Measurements from ENCODE around the gene IRS1. TPM values are rescaled to one million over a fixed set of nuclear protein-coding genes. Genes with fewer than 3 reads are reported as not detected.
"Not testable (repeated sequence)": the region's sequence is repeated elsewhere in the genome, so short reads cannot be mapped to it uniquely, and the experiment has no call there.

IRS1 gene
- total RNA-seq, result 10 to 100 TPM; 12.4 to 14.0 TPM
- polyA plus RNA-seq (ENCODE audit: insufficient read length in 2 of 2), result 10 to 100 TPM; 15.7 to 19.0 TPM
- long read RNA-seq, donor 1, full-length matches to known transcripts, result 12 of 12 reads
- long read RNA-seq, donor 1, partial matches to known transcripts, result 0 of 12 reads
- long read RNA-seq, donor 1, other reads (novel, unspliced or antisense), result 0 of 12 reads
- long read RNA-seq, donor 2, full-length matches to known transcripts, result 9 of 9 reads
- long read RNA-seq, donor 2, partial matches to known transcripts, result 0 of 9 reads
- long read RNA-seq, donor 2, other reads (novel, unspliced or antisense), result 0 of 9 reads
- long read RNA-seq, donor 3, full-length matches to known transcripts, result 10 of 10 reads
- long read RNA-seq, donor 3, partial matches to known transcripts, result 0 of 10 reads
- long read RNA-seq, donor 3, other reads (novel, unspliced or antisense), result 0 of 10 reads
- long read RNA-seq, donor 4, full-length matches to known transcripts, result 21 of 27 reads
- long read RNA-seq, donor 4, partial matches to known transcripts, result 6 of 27 reads
- long read RNA-seq, donor 4, other reads (novel, unspliced or antisense), result 0 of 27 reads

GRCh38 chr2:226799211-226799975 is at the start of gene IRS1:
Gene IRS1 (minus strand): TSS chr2:226799820. CDS start chr2:226798738, 1,082 bp downstream.
- peak within 1 kb of the TSS; percentile 92 for H3K27ac ChIP-seq (ENCODE audit: low read depth, low read length)
- peak in 4 of 6 donors; percentile 59 to 93 (median 80) for DNase-seq (ENCODE audit: low read depth in 4 of 6, low spot score in 6 of 6)
- H3K4me1 ChIP-seq (ENCODE audit: control insufficient read depth, insufficient read depth, low read length), result peaks cover 62% of the 10 kb centered on the region
- no peaks in the 10 kb centered on the region for H3K27me3 ChIP-seq (ENCODE audit: control insufficient read depth, insufficient read depth, low read length)
- peaks cover 32% of the 10 kb centered on the region for H3K36me3 ChIP-seq (ENCODE audit: control insufficient read depth, insufficient read depth, low read length)
- H3K9me3 ChIP-seq (ENCODE audit: control insufficient read depth, insufficient read depth, low read length), result no peaks in the 10 kb centered on the region
- WGBS (ENCODE audit: insufficient coverage), result 0% methylated on average over 74 of the region's 82 CpGs
- H3K4me3 ChIP-seq (ENCODE audit: low read depth, low read length), result peak within 1 kb of the TSS; percentile 83

GRCh38 chr2:226849349-226849748 is 49.7 kb upstream of the IRS1 start:
- H3K9me3 ChIP-seq (ENCODE audit: control insufficient read depth, insufficient read depth, low read length), result no peaks in the 10 kb centered on the region
- H3K36me3 ChIP-seq (ENCODE audit: control insufficient read depth, insufficient read depth, low read length), result no peaks in the 10 kb centered on the region
- no CpG with 5 or more reads among the region's 2 CpGs for WGBS (ENCODE audit: insufficient coverage)
- H3K4me1 ChIP-seq (ENCODE audit: control insufficient read depth, insufficient read depth, low read length), result no peaks in the 10 kb centered on the region
- no peaks in the 10 kb centered on the region for H3K27me3 ChIP-seq (ENCODE audit: control insufficient read depth, insufficient read depth, low read length)
- H3K27ac ChIP-seq (ENCODE audit: low read depth, low read length), result no peak overlapping the region
- DNase-seq (ENCODE audit: low read depth in 4 of 6, low spot score in 6 of 6), result no peak
- H3K4me3 ChIP-seq (ENCODE audit: low read depth, low read length), result no peak overlapping the region

GRCh38 chr2:226847511-226847910 is 47.9 kb upstream of the IRS1 start:
- WGBS (ENCODE audit: insufficient coverage), result 80% methylated on average over 1 of the region's 2 CpGs
- H3K27me3 ChIP-seq (ENCODE audit: control insufficient read depth, insufficient read depth, low read length), result no peaks in the 10 kb centered on the region
- H3K27ac ChIP-seq (ENCODE audit: low read depth, low read length), result no peak overlapping the region
- DNase-seq (ENCODE audit: low read depth in 4 of 6, low spot score in 6 of 6), result no peak
- H3K4me1 ChIP-seq (ENCODE audit: control insufficient read depth, insufficient read depth, low read length), result no peaks in the 10 kb centered on the region
- H3K9me3 ChIP-seq (ENCODE audit: control insufficient read depth, insufficient read depth, low read length), result peaks cover 2% of the 10 kb centered on the region
- no peak overlapping the region for H3K4me3 ChIP-seq (ENCODE audit: low read depth, low read length)
- H3K36me3 ChIP-seq (ENCODE audit: control insufficient read depth, insufficient read depth, low read length), result no peaks in the 10 kb centered on the region

GRCh38 chr2:226847090-226847489 is 47.5 kb upstream of the IRS1 start:
- no CpG with 5 or more reads among the region's 1 CpG for WGBS (ENCODE audit: insufficient coverage)
- no peak for DNase-seq (ENCODE audit: low read depth in 4 of 6, low spot score in 6 of 6)
- no peaks in the 10 kb centered on the region for H3K4me1 ChIP-seq (ENCODE audit: control insufficient read depth, insufficient read depth, low read length)
- no peak overlapping the region for H3K27ac ChIP-seq (ENCODE audit: low read depth, low read length)
- H3K36me3 ChIP-seq (ENCODE audit: control insufficient read depth, insufficient read depth, low read length), result no peaks in the 10 kb centered on the region
- H3K27me3 ChIP-seq (ENCODE audit: control insufficient read depth, insufficient read depth, low read length), result no peaks in the 10 kb centered on the region
- no peak overlapping the region for H3K4me3 ChIP-seq (ENCODE audit: low read depth, low read length)
- H3K9me3 ChIP-seq (ENCODE audit: control insufficient read depth, insufficient read depth, low read length), result peaks cover 3% of the 10 kb centered on the region

- peak in 1 of 6 donors; percentile 49 for DNase-seq (ENCODE audit: low read depth in 4 of 6, low spot score in 6 of 6)
- peaks cover 3% of the 10 kb centered on the region for H3K9me3 ChIP-seq (ENCODE audit: control insufficient read depth, insufficient read depth, low read length)
- H3K4me1 ChIP-seq (ENCODE audit: control insufficient read depth, insufficient read depth, low read length), result no peaks in the 10 kb centered on the region
- no peak overlapping the region for H3K27ac ChIP-seq (ENCODE audit: low read depth, low read length)
- no peaks in the 10 kb centered on the region for H3K36me3 ChIP-seq (ENCODE audit: control insufficient read depth, insufficient read depth, low read length)
- no peaks in the 10 kb centered on the region for H3K27me3 ChIP-seq (ENCODE audit: control insufficient read depth, insufficient read depth, low read length)
- WGBS (ENCODE audit: insufficient coverage), result no CpG with 5 or more reads among the region's 3 CpGs
- no peak overlapping the region for H3K4me3 ChIP-seq (ENCODE audit: low read depth, low read length)
These were observed 45.9 kb upstream of the IRS1 start for GRCh38 chr2:226845386-226846116.

GRCh38 chr2:226843001-226843400 is 43.4 kb upstream of the IRS1 start:
- H3K4me1 ChIP-seq (ENCODE audit: control insufficient read depth, insufficient read depth, low read length); H3K9me3 ChIP-seq (ENCODE audit: control insufficient read depth, insufficient read depth, low read length); H3K27me3 ChIP-seq (ENCODE audit: control insufficient read depth, insufficient read depth, low read length); DNase-seq (ENCODE audit: low read depth in 4 of 6, low spot score in 6 of 6); H3K27ac ChIP-seq (ENCODE audit: low read depth, low read length); H3K36me3 ChIP-seq (ENCODE audit: control insufficient read depth, insufficient read depth, low read length); H3K4me3 ChIP-seq (ENCODE audit: low read depth, low read length): not testable (repeated sequence)
- 100% methylated on average over 1 of the region's 1 CpG for WGBS (ENCODE audit: insufficient coverage)

- H3K9me3 ChIP-seq (ENCODE audit: control insufficient read depth, insufficient read depth, low read length), result peaks cover 3% of the 10 kb centered on the region
- DNase-seq (ENCODE audit: low read depth in 4 of 6, low spot score in 6 of 6), result peak in 1 of 6 donors; percentile 34
- no peaks in the 10 kb centered on the region for H3K27me3 ChIP-seq (ENCODE audit: control insufficient read depth, insufficient read depth, low read length)
- H3K4me1 ChIP-seq (ENCODE audit: control insufficient read depth, insufficient read depth, low read length), result peaks cover 7% of the 10 kb centered on the region
- H3K4me3 ChIP-seq (ENCODE audit: low read depth, low read length), result no peak overlapping the region
- H3K36me3 ChIP-seq (ENCODE audit: control insufficient read depth, insufficient read depth, low read length), result no peaks in the 10 kb centered on the region
- H3K27ac ChIP-seq (ENCODE audit: low read depth, low read length), result no peak overlapping the region
- WGBS (ENCODE audit: insufficient coverage), result no CpG with 5 or more reads among the region's 2 CpGs
These were observed 40.3 kb upstream of the IRS1 start for GRCh38 chr2:226839951-226840350.

GRCh38 chr2:226839161-226839560 is 39.5 kb upstream of the IRS1 start:
- 93% methylated on average over 6 of the region's 10 CpGs for WGBS (ENCODE audit: insufficient coverage)
- no peak for DNase-seq (ENCODE audit: low read depth in 4 of 6, low spot score in 6 of 6)
- no peak overlapping the region for H3K27ac ChIP-seq (ENCODE audit: low read depth, low read length)
- H3K36me3 ChIP-seq (ENCODE audit: control insufficient read depth, insufficient read depth, low read length), result no peaks in the 10 kb centered on the region
- no peaks in the 10 kb centered on the region for H3K27me3 ChIP-seq (ENCODE audit: control insufficient read depth, insufficient read depth, low read length)
- H3K9me3 ChIP-seq (ENCODE audit: control insufficient read depth, insufficient read depth, low read length), result peaks cover 3% of the 10 kb centered on the region
- H3K4me1 ChIP-seq (ENCODE audit: control insufficient read depth, insufficient read depth, low read length), result peaks cover 11% of the 10 kb centered on the region
- H3K4me3 ChIP-seq (ENCODE audit: low read depth, low read length), result no peak overlapping the region

- Histone ChIP-seq H3K4me3 (ENCODE audit: low read depth, low read length) (no peak overlapping the region), H3K4me1 (ENCODE audit: control insufficient read depth, insufficient read depth, low read length) (peaks cover 11% of the 10 kb centered on the region), H3K36me3 (ENCODE audit: control insufficient read depth, insufficient read depth, low read length) (no peaks in the 10 kb centered on the region), H3K9me3 (ENCODE audit: control insufficient read depth, insufficient read depth, low read length) (peaks cover 3% of the 10 kb centered on the region), H3K27ac (ENCODE audit: low read depth, low read length) (no peak overlapping the region), H3K27me3 (ENCODE audit: control insufficient read depth, insufficient read depth, low read length) (no peaks in the 10 kb centered on the region)
- no peak for DNase-seq (ENCODE audit: low read depth in 4 of 6, low spot score in 6 of 6)
- no CpG with 5 or more reads among the region's 3 CpGs for WGBS (ENCODE audit: insufficient coverage)
These were observed 39.1 kb upstream of the IRS1 start for GRCh38 chr2:226838722-226839121.
